Endodermal cell (in vitro differentiated cells): ENCODE data around the gene RTP4. TPM values are rescaled to one million over a fixed set of nuclear protein-coding genes. Genes with fewer than 3 reads are reported as not detected.
"Not testable (repeated sequence)": the region's sequence is repeated elsewhere in the genome, so short reads cannot be mapped to it uniquely, and the experiment has no call there.

Experiments
- DNase-seq: peaks from one replicate; pipeline ENCODE4 v3.0.0-alpha.2; 2017
- H3K27ac ChIP-seq: 2 replicates; pipeline ENCODE4 v1.5.1; 2013; ENCODE audit warnings: mild to moderate bottlenecking, low read depth, low read length, moderate library complexity
- H3K27me3 ChIP-seq: 2 replicates; pipeline ENCODE4 v1.6.1; 2013; ENCODE audit warnings: mild to moderate bottlenecking, low read length, moderate library complexity; ENCODE audit not compliant: insufficient read depth, control insufficient read depth, poor library complexity, severe bottlenecking
- H3K36me3 ChIP-seq: 2 replicates; pipeline ENCODE4 v1.7.0; 2013; ENCODE audit warnings: mild to moderate bottlenecking, low read length, moderate library complexity; ENCODE audit not compliant: control insufficient read depth, insufficient read depth
- H3K4me1 ChIP-seq: one replicate; pipeline ENCODE4 v1.7.0; 2013; ENCODE audit warnings: low read length; ENCODE audit not compliant: control insufficient read depth, insufficient read depth
- H3K4me3 ChIP-seq: 2 replicates; pipeline ENCODE4 v1.5.1; 2013; ENCODE audit warnings: mild to moderate bottlenecking, low read length, moderate library complexity
- H3K9ac ChIP-seq: 2 replicates; pipeline ENCODE4 v1.6.1; 2013; ENCODE audit warnings: mild to moderate bottlenecking, low read length, moderate library complexity; ENCODE audit not compliant: poor library complexity, severe bottlenecking; ENCODE audit errors: extremely low read depth
- H3K9me3 ChIP-seq: 2 replicates; pipeline ENCODE4 v1.6.1; 2013; ENCODE audit warnings: mild to moderate bottlenecking, low read length, moderate library complexity; ENCODE audit not compliant: control insufficient read depth
- H3K27ac Mint-ChIP-seq: 2 replicates; pipeline ENCODE4 v1.8.0; 2020; ENCODE audit warnings: mixed read lengths
- H3K27me3 Mint-ChIP-seq: 2 replicates; pipeline ENCODE4 v1.8.0; 2021; ENCODE audit warnings: mild to moderate bottlenecking, mixed read lengths; ENCODE audit not compliant: insufficient read depth
- H3K36me3 Mint-ChIP-seq: 2 replicates; pipeline ENCODE4 v1.8.0; 2020; ENCODE audit warnings: low read depth, mixed read lengths
- H3K4me1 Mint-ChIP-seq: 2 replicates; pipeline ENCODE4 v1.8.0; 2020; ENCODE audit warnings: mixed read lengths
- H3K4me3 Mint-ChIP-seq: 2 replicates; pipeline ENCODE4 v1.8.0; 2020; ENCODE audit warnings: mild to moderate bottlenecking, moderate library complexity, mixed read lengths
- H3K9me3 Mint-ChIP-seq: 2 replicates; pipeline ENCODE4 v1.8.0; 2020; ENCODE audit warnings: mild to moderate bottlenecking, mixed read lengths
- CTCF ChIP-seq: fragments of 200-600 bp; sonication (generic); conservative IDR thresholded peaks from 2 replicates; pipeline ENCODE4 v1.5.0; 2021; ENCODE audit warnings: antibody characterized with exemption, mild to moderate bottlenecking
- WGBS, 2 experiments: methylation state at CpG; one replicate each; pipeline versions ENCODE4 v1.1.5 to v1.1.7; 2013; ENCODE audit warnings: missing lambda C conversion rate in 2 of 2, mixed read lengths in 1 of 2; ENCODE audit not compliant: insufficient coverage in 1 of 2, insufficient read length in 1 of 2; 5-methylcytosine and 5-hydroxymethylcytosine counted together
- total RNA-seq, 2 donors: library from RNA; stranded (reverse); fragmentation: NEBNext Ultra II Directional in 1 of 2; extraction: Animal tissue kit (Norgen Biotek cat#: 25700) in 1 of 2; gene quantifications; 2 replicates in 1 of 2; 3 replicates in 1 of 2; pipeline ENCODE4 v1.2.1, GENCODE V29; 2021

RTP4 gene
- total RNA-seq, 2 donors from 2014 or later, result not detected

GRCh38 chr3:187401856-187402255 lies 33.7 kb downstream of the RTP4 start:
- H3K27ac ChIP-seq, result no peak overlapping the region
- no peaks in the 10 kb centered on the region for H3K9me3 Mint-ChIP-seq
- WGBS, 2 experiments, result 91 to 100% methylated on average over 1 to 4 of the region's 4 CpGs

GRCh38 chr3:187403768-187404288 lies 35.6 kb downstream of the RTP4 start:
- Histone ChIP-seq H3K4me1 (no peaks in the 10 kb centered on the region), H3K9me3 (no peaks in the 10 kb centered on the region), H3K27me3 (no peaks in the 10 kb centered on the region), H3K9ac (no peak overlapping the region), H3K36me3 (no peaks in the 10 kb centered on the region), H3K27ac (no peak overlapping the region), H3K4me3 (no peak overlapping the region)
- Mint-ChIP-seq H3K36me3 (no peaks in the 10 kb centered on the region), H3K4me1 (no peaks in the 10 kb centered on the region), H3K27ac (no peak overlapping the region), H3K27me3 (no peaks in the 10 kb centered on the region), H3K4me3 (no peak overlapping the region), H3K9me3 (no peaks in the 10 kb centered on the region)
- no peak for TF ChIP-seq CTCF
- 82 to 87% methylated on average over 3 to 4 of the region's 4 CpGs for WGBS, 2 experiments
- DNase-seq, result no peak

More at GRCh38 chr3:187401856-187402255, 33.7 kb downstream of the RTP4 start:
- Mint-ChIP-seq H3K27ac (no peak overlapping the region), H3K36me3 (no peaks in the 10 kb centered on the region), H3K4me1 (no peaks in the 10 kb centered on the region), H3K27me3 (no peaks in the 10 kb centered on the region), H3K4me3 (no peak overlapping the region)
- H3K4me1 ChIP-seq, result no peaks in the 10 kb centered on the region
- no peak overlapping the region for H3K4me3 ChIP-seq
- DNase-seq, result no peak
- no peak overlapping the region for H3K9ac ChIP-seq
- H3K36me3 ChIP-seq, result no peaks in the 10 kb centered on the region
- no peaks in the 10 kb centered on the region for H3K27me3 ChIP-seq
- H3K9me3 ChIP-seq, result no peaks in the 10 kb centered on the region
- no peak for TF ChIP-seq CTCF

GRCh38 chr3:187406927-187407326 lies 38.7 kb downstream of the RTP4 start:
- 94 to 100% methylated on average over 1 to 3 of the region's 3 CpGs for WGBS, 2 experiments
- peaks cover 2% of the 10 kb centered on the region for H3K9me3 Mint-ChIP-seq

GRCh38 chr3:187411991-187412781 lies 44.0 kb downstream of the RTP4 start:
- peak overlapping the region; percentile 55 for H3K4me3 Mint-ChIP-seq
- peak overlapping the region; percentile 86 for H3K27ac Mint-ChIP-seq
- WGBS, 2 experiments, result 51% methylated on average over 11 of the region's 35 CpGs; no CpG with 5 or more reads in 1 of the 2 experiments
- not testable (repeated sequence) for H3K27ac ChIP-seq, H3K4me3 ChIP-seq, H3K9me3 ChIP-seq, H3K9me3 Mint-ChIP-seq, H3K9ac ChIP-seq, H3K4me1 ChIP-seq, H3K27me3 Mint-ChIP-seq, H3K36me3 ChIP-seq, H3K36me3 Mint-ChIP-seq, H3K27me3 ChIP-seq, DNase-seq, H3K4me1 Mint-ChIP-seq

More at GRCh38 chr3:187406927-187407326, 38.7 kb downstream of the RTP4 start:
- H3K27ac Mint-ChIP-seq, result no peak overlapping the region
- H3K36me3 Mint-ChIP-seq, result no peaks in the 10 kb centered on the region
- peaks cover 5% of the 10 kb centered on the region for H3K4me1 Mint-ChIP-seq
- H3K27me3 Mint-ChIP-seq, result no peaks in the 10 kb centered on the region
- DNase-seq, result no peak
- Histone ChIP-seq H3K27ac (no peak overlapping the region), H3K9ac (no peak overlapping the region), H3K4me3 (no peak overlapping the region), H3K9me3 (no peaks in the 10 kb centered on the region), H3K27me3 (no peaks in the 10 kb centered on the region), H3K4me1 (no peaks in the 10 kb centered on the region), H3K36me3 (no peaks in the 10 kb centered on the region)
- H3K4me3 Mint-ChIP-seq, result no peak overlapping the region
- TF ChIP-seq CTCF, result no peak
